Natural killer cell (primary cell): ENCODE measurements around the gene ARHGAP6. TPM values are rescaled to one million over a fixed set of nuclear protein-coding genes. Genes with fewer than 3 reads are reported as not detected.

Source experiments
- ATAC-seq, 3 donors: fragments of 150-1000 bp in 2 of 3; fragments of 200-7000 bp in 1 of 3; cut with Tn5 transposase; 1 replicate in 1 of 3; 2 replicates in 2 of 3; pipeline ENCODE4 v1.10.0; 2021; ENCODE audit warnings: mild to moderate bottlenecking in 2 of 3, moderate library complexity in 2 of 3
- DNase-seq, 2 donors: peaks; one replicate each; pipeline versions ENCODE4 v3.0.0 to v3.0.0-alpha.2; 2013 to 2021; ENCODE audit warnings: mixed read lengths in 1 of 2
- H3K27ac ChIP-seq: one replicate; pipeline ENCODE4 v1.5.1; 2013; ENCODE audit warnings: mild to moderate bottlenecking, low read length
- H3K27me3 ChIP-seq: one replicate; pipeline ENCODE4 v1.6.1; 2013; ENCODE audit warnings: low read length; ENCODE audit not compliant: control insufficient read depth, insufficient read depth
- H3K36me3 ChIP-seq: one replicate; pipeline ENCODE4 v1.6.1; 2013; ENCODE audit warnings: low read length; ENCODE audit not compliant: control insufficient read depth, insufficient read depth
- H3K4me1 ChIP-seq: one replicate; pipeline ENCODE4 v1.6.1; 2013; ENCODE audit warnings: low read length; ENCODE audit not compliant: control insufficient read depth, insufficient read depth
- H3K4me3 ChIP-seq: one replicate; pipeline ENCODE4 v1.5.1; 2013; ENCODE audit warnings: low read length
- H3K9me3 ChIP-seq: one replicate; pipeline ENCODE4 v1.6.1; 2013; ENCODE audit warnings: low read length; ENCODE audit not compliant: control insufficient read depth, insufficient read depth
- H3K27ac Mint-ChIP-seq, 2 donors: one replicate each; pipeline ENCODE4 v1.8.0; 2022; ENCODE audit warnings: mild to moderate bottlenecking in 2 of 2, mixed read lengths in 2 of 2, moderate library complexity in 1 of 2
- H3K27me3 Mint-ChIP-seq, 2 donors: one replicate each; pipeline ENCODE4 v1.8.0; 2022; ENCODE audit warnings: low read depth in 2 of 2, mixed read lengths in 2 of 2
- H3K36me3 Mint-ChIP-seq: one replicate; pipeline ENCODE4 v1.8.0; 2022; ENCODE audit warnings: mixed read lengths
- H3K4me1 Mint-ChIP-seq, 2 donors: one replicate each; pipeline ENCODE4 v1.8.0; 2022; ENCODE audit warnings: mixed read lengths in 2 of 2
- H3K4me3 Mint-ChIP-seq: one replicate; pipeline ENCODE4 v1.8.0; 2022; ENCODE audit warnings: mild to moderate bottlenecking, moderate library complexity, mixed read lengths
- H3K9me3 Mint-ChIP-seq, 2 donors: one replicate each; pipeline ENCODE4 v1.8.0; 2022; ENCODE audit warnings: mixed read lengths in 2 of 2
- CTCF ChIP-seq: fragments of 200-600 bp; IDR thresholded peaks from one replicate; pipeline ENCODE4 v1.8.0; 2022; ENCODE audit warnings: antibody characterized with exemption
- WGBS: methylation state at CpG from one replicate; pipeline ENCODE4 v1.1.7; 2013; ENCODE audit warnings: missing lambda C conversion rate; ENCODE audit not compliant: insufficient coverage; 5-methylcytosine and 5-hydroxymethylcytosine counted together
- intact Hi-C: fragments of 100-400 bp; cut with micrococcal nuclease; formaldehyde crosslinking; loops from one replicate; pipeline ENCODE4 v1.14.2; 2022
- total RNA-seq, 4 donors: library from RNA; stranded (reverse); fragments of 120-200 nt in 1 of 4; gene quantifications; one replicate each; pipeline versions ENCODE4 v1.2.3 to v1.2.4, GENCODE V29; 2013 to 2022

The ARHGAP6 gene
- total RNA-seq, 3 donors from 2014 or later (not counting 1 experiment from before 2014, with no cell fraction given): 0.32 to 1.9 (median 1.8) TPM

- H3K27me3 ChIP-seq: no peaks in the 10 kb centered on the region
- ATAC-seq: no peak
These were observed 468.0 kb downstream of the ARHGAP6 start for GRCh38 chrX:11197671-11198070.

GRCh38 chrX:11196476-11196875 is 469.2 kb downstream of the ARHGAP6 start:
- Histone ChIP-seq H3K4me3 (no peak overlapping the region), H3K27ac (no peak overlapping the region), H3K4me1 (no peaks in the 10 kb centered on the region), H3K36me3 (no peaks in the 10 kb centered on the region), H3K9me3 (no peaks in the 10 kb centered on the region), H3K27me3 (no peaks in the 10 kb centered on the region)
- intact Hi-C loops: no loop called here
- Mint-ChIP-seq H3K27me3 (no peaks in the 10 kb centered on the region), H3K36me3 (no peaks in the 10 kb centered on the region), H3K27ac (no peak overlapping the region), H3K4me1 (no peaks in the 10 kb centered on the region), H3K4me3 (no peak overlapping the region), H3K9me3 (no peaks in the 10 kb centered on the region)
- 83% methylated on average over 2 of the region's 2 CpGs for WGBS
- no peak for TF ChIP-seq CTCF
- DNase-seq (no peak), ATAC-seq (no peak)

More at GRCh38 chrX:11197671-11198070, 468.0 kb downstream of the ARHGAP6 start:
- no peak for TF ChIP-seq CTCF
- Mint-ChIP-seq H3K36me3 (no peaks in the 10 kb centered on the region), H3K9me3 (no peaks in the 10 kb centered on the region), H3K4me1 (no peaks in the 10 kb centered on the region), H3K4me3 (no peak overlapping the region), H3K27me3 (no peaks in the 10 kb centered on the region), H3K27ac (no peak overlapping the region)
- Histone ChIP-seq H3K27ac (no peak overlapping the region), H3K4me3 (no peak overlapping the region), H3K4me1 (no peaks in the 10 kb centered on the region), H3K36me3 (no peaks in the 10 kb centered on the region), H3K9me3 (no peaks in the 10 kb centered on the region)
- DNase-seq: no peak
- WGBS: no CpG with 5 or more reads among the region's 1 CpG
- intact Hi-C loops: no loop called here

- Mint-ChIP-seq H3K27me3 (no peaks in the 10 kb centered on the region), H3K4me1 (no peaks in the 10 kb centered on the region), H3K4me3 (no peak overlapping the region), H3K36me3 (no peaks in the 10 kb centered on the region), H3K27ac (no peak overlapping the region), H3K9me3 (no peaks in the 10 kb centered on the region)
- ATAC-seq (no peak), DNase-seq (no peak)
- Histone ChIP-seq H3K9me3 (no peaks in the 10 kb centered on the region), H3K4me3 (no peak overlapping the region), H3K27ac (no peak overlapping the region), H3K36me3 (no peaks in the 10 kb centered on the region), H3K27me3 (no peaks in the 10 kb centered on the region), H3K4me1 (no peaks in the 10 kb centered on the region)
- intact Hi-C loops: no loop called here
- no CpG with 5 or more reads among the region's 5 CpGs for WGBS
- TF ChIP-seq CTCF: no peak
These were observed 472.7 kb downstream of the ARHGAP6 start for GRCh38 chrX:11193035-11193469.

GRCh38 chrX:11190745-11191510 is 474.8 kb downstream of the ARHGAP6 start:
- H3K4me3 ChIP-seq: no peak overlapping the region
- no peak for ATAC-seq
- H3K27me3 Mint-ChIP-seq: peaks cover 0 to 8% of the 10 kb centered on the region in 2 donors
- no peaks in the 10 kb centered on the region for H3K9me3 Mint-ChIP-seq
- WGBS: 83% methylated on average over 7 of the region's 8 CpGs
- H3K27ac ChIP-seq: no peak overlapping the region
- no peaks in the 10 kb centered on the region for H3K4me1 Mint-ChIP-seq
- H3K36me3 Mint-ChIP-seq: no peaks in the 10 kb centered on the region
- intact Hi-C loops: no loop called here
- H3K27ac Mint-ChIP-seq: no peak overlapping the region
- no peaks in the 10 kb centered on the region for H3K4me1 ChIP-seq
- TF ChIP-seq CTCF: no peak
- DNase-seq: no peak
- no peaks in the 10 kb centered on the region for H3K27me3 ChIP-seq
- H3K36me3 ChIP-seq: no peaks in the 10 kb centered on the region
- H3K9me3 ChIP-seq: no peaks in the 10 kb centered on the region
- H3K4me3 Mint-ChIP-seq: no peak overlapping the region
